NCI-H1092 (cell line): Measurements from ENCODE around the gene FTO.
"Not testable (repeated sequence)": the region's sequence is repeated elsewhere in the genome, so short reads cannot be mapped to it uniquely, and the experiment has no call there.

Experiments used
- DNase-seq: peaks from one replicate; lab custom pipeline; 2025; lab: John Stamatoyannopoulos, UW

Gene FTO

DNA sequence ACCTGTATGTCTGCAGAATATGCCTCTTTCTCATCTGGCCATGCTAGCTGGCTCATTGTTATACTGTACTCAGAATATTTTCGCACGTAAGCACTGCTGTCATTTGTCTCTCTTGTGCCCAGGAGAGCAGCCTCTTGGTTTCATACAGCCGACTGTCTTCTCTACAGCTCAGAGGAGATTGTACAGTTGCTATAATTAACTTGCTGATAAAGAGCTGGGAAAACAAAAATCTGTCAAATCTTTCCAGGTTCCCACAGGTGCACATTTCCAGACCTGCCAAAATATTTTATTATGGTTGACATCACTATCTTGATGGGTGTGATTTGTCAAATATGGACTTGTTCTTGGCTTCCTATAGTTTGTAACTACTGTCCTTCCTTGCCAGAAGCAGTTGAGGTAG lies 122.7 kb downstream of the FTO start:
- no peak for DNase-seq

DNA sequence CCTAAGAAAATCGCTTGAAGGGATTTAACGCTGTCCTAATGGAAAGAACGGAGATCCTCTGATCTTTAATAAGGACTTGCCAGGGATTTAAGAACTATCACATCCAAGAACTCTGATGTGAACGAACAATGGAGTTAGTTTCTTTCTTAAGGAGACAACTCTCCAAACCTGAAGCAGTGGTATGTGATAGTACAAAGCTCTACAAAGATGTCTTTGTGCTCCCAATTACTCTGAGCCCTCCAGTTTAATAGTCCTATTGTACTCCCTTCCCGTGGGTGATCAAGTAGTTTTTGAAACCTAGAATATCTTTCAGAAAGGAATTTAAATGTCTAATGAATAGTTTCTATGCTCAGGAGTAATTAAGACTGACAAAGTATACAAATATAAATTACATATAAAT lies 123.8 kb downstream of the FTO start:
- no peak for DNase-seq

DNA sequence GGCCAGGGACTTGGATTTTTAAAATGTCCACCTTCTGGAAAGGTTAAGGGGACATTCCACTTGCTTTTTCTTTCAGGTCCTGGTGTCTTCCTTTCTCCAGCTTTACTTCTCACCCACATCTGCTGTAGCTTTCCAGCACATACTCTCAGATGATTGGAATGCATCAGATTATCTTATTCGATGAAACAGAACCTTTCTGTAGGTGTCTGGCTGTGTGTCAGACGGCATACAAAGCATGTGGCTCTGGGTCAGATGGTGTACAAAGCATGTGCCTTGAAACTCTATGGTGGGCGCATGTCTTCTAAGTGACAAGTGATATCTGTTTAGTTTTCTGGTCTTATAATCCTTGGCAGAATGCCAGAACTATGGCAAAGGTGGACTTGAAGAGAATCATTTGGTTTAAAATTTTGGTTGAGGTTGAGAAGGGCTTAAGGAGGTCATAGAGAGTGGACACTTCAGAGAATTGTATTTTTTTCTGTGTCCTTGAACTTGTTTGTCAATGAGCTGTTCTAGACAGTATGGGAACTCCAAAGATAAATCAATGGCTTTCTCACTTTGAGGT lies 125.3 kb downstream of the FTO start:
- no peak for DNase-seq

DNA sequence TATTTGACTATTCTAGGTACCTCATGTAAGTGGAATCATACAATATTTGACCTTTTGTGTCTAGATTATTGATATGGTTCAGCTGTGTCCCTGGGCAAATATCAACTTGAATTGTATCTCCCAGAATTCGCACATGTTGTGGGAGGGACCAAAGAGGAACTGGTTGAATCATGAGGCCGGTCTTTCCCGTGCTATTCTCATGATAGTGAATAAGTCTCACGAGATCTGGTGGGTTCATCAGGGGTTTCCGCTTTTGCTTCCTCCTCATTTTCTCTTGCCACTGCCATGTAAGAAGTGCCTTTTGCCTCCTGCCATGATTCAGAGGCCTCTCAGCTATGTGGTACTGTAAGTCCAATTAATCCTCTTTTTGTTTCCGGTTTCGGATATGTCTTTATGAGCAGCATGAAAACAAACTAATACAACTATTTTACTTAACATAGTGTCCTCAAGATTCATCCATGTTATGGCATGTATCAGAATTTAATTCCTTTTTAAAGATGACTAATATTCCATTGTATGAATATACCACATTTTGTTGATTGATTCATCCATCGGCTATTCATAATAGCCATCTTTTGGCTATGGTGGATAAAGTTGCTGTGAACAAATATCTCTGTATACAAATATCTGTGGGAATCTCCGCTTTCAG lies 129.1 kb downstream of the FTO start:
- DNase-seq: no peak

DNA sequence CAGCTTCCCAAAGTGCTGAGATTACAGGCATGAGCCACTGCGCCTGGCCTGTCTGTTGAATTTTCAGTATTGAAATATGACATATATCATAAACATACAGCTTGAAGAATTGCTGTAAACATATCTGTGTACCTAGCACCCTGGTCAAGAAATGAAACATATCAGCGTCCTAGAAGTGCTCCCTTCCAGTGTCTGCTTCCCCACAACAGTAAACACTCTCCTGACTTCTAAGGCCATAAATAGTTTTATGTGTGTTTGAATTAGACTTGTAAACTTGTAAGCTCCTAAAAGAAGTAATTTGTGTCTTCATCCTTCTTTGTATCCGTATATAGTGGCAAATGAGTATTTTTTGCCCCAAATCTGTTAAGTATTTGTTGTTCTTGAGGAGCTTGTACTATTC lies 132.2 kb downstream of the FTO start:
- no peak for DNase-seq

DNA sequence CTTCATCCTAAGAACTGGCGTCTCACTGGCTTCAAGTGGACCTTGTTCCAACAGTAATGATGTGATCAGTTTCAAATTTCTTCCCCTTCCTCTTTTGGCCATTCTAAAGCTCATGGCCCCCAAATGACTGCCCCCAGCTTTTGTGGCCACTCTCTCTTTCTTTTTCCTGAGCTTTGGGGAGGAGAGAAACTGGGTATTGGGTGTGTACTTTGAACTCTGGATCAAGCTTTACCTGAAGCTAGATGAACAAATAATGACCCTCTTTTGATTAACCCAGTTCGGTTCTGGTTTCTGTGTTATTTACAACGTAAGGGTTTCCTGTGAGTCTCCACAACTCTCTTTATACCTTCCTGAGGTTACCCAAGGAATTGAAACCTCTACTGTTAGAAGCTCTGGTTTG lies 132.7 kb downstream of the FTO start:
- no peak for DNase-seq

DNA sequence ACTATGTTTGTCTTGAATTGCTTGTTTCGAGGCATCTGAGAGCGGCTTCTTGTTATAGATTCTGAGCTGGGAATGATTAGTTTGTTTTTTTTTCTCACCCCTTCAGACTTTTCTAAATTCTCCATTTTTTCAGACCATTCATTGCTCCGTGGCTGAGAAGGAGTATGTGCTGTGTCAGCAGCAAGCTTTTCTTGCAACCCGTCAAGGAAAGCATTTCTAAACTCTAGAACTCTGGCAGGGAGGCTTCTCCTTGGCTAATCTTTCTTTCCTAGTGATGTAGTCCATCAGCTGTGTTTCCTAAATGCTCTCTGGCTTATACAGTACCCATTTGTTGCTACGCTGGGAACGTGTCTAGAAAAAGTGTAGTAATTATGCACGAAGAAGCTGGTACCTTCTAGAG lies 133.5 kb downstream of the FTO start:
- DNase-seq: no peak

DNA sequence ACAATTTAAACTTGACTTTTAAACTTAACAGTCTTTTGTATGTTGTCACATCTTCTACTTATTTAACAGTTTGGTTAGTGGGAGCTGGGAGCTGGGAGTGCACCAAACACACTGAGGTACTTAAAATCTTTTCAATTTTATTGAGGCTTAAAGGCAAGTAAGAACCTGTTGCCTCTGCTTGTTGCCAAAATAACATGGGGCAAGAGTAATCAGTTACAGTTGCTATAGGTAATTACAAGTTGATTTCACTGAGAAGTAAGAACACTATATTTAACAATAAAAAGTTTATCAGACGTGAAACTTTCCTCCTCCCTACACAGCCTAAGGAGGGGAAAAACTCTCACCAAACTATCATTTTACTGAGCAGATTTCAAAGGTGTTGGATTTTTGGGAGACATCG lies 135.2 kb downstream of the FTO start:
- DNase-seq: no peak

DNA sequence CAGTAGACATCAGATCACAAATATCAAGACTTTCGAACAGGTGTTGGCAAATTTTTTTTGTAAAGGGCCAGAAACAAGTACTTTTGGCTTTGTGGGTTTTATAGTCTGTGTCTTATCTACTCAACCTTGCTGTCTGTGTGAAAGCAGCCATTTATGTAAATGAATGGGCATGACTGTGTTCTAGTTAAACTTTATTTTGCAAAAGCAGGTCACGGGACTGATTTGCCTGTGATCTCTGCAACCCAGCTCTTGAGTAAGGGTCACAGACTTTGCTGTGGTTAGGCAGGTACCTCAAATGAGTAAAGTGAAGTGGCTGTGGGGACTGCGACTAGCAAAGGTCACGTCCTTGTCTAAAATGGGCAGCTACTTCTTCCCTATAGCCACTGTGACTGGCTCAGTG lies 136.5 kb downstream of the FTO start:
- no peak for DNase-seq

DNA sequence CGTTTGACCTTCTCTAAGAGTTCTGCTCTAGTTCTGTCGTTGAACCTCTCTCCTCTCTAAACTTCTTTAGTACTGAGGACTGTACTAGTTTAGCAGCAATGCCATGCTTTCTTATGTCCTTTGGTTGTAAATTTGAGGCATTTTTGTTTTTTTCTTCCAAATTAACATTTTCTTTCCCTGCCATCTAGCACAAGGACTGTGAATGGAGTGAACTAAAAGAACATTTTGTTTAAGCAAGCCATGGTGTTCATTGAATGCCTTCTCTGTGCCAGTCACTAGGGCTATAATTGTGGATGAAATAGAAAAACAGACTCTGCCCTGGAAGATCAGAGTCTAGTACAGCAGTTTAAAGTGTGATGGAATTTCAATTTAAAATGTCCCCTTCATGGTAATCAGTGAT lies 137.9 kb downstream of the FTO start:
- no peak for DNase-seq

DNA sequence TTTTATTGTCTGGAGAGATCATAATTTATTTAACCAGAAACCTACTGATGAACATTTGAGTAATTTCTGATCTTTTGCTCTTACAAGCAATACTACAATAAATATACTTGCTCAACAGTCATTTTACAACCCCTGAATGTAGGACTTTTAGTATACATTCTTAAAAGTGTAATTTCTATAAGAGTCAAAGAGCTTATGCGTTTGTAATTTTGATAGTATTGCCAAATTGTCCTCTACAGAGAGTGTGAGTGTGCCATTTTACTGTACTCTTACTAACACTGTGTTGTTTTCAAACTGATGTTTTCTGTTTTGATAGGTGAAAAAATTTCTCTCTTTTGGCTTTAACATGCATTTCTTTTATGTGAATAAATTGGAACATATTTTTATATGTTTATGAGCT lies 139.1 kb downstream of the FTO start:
- no peak for DNase-seq

DNA sequence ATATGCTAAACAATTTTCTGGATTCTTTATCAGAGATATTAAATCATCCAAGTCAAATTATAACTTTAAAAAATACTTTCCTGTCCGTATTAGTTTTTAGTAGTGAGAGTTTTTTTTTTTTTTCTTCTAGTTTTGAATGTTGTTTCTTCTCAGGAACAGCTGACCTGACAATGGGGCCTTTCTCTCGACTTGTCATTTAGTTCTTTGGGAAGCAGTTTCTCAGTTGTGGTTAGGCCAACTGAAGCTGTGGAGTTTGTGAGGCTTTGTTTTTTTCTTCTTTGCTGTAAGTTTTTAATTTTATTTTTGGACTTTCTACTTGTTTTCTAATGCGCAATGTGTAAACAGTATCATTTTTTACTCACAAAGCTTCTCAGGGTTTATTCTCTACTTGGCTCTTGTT lies 140.8 kb downstream of the FTO start:
- no peak for DNase-seq

DNA sequence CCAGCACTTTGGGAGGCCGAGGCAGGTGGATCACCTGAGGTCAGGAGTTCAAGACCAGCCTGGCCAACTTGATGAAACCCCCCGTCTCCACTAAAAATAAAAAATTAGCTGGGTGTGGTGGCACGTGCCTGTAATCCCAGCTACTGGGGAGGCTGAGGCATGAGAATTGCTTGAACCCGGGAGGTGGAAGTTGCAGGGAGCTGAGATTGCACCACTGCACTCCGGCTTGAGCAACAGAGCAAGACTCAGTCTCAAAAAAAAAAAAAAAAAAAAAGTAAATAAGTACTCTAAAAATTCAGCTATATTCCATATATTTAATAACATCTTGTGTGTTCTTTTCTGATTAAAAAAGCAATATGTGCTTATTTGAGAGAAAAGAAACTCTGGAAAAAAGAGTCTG lies 142.6 kb downstream of the FTO start:
- DNase-seq: not testable (repeated sequence)

DNA sequence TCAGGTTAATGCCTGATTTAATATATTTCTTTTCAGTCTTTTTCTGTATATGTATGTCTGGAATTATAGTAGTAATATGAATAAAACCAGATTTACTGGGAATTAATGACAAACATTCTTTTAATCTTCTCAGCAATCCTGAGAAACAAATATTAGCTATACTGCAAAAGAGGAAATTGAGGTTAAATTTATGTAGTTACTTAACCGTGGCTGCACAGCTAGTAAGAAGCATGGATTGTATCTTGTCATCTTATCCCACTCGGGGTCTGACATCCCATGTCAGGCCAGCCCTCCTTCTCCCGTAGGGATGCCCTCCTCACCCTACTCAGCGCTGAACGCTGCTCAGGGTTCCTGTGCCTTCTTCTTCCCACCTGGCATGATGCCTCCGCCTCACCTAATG lies 143.0 kb downstream of the FTO start:
- DNase-seq: no peak

DNA sequence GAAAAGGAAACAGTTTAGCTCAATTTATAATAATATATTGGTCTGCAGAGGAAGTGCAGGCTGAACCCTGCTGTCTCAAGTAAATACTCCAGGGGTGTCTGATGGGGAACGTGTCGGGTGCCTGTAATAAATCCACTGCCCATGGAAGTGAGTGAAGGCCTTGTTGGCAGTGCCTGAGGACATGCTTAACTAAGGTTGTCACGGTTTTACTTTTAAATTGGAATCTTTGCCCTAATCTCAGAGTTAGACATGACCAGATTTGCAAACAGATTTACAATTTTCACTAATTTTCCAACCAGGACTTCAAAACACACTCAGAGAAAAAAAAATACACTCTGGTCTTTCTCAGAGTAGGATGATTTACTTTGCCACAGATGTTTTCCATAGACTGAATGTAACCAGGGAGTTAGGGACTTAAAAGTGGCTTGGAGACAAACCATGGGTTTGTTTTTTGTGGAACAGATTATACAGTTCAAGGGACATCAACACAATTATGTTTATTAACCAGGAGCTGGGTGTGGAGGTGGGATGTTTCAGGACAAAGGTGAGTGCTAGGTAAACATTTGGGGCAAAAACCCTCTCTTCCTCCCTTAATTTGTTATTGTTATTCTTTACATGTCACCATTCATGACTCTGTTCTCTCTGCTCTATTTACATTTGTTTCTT lies 144.5 kb downstream of the FTO start:
- DNase-seq: no peak

DNA sequence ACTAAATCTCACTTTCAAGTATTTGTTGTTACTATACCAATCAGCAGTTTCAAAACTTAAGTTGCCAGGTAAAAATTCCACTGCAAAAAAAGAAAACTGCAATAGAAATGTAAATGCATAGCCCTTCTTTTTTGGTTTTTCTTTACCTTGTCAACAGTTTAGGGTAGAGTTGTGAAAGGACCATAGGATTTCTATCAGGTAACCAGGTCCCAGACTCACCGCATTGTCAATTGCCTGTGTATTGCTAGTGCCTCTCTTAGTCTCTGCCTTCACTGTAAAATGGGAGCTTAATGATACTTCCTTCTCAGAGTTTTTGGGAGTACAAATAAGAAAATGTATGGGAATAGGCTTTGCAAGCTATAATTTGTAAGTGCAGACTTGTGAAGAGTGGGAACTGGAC lies 145.0 kb downstream of the FTO start:
- no peak for DNase-seq

DNA sequence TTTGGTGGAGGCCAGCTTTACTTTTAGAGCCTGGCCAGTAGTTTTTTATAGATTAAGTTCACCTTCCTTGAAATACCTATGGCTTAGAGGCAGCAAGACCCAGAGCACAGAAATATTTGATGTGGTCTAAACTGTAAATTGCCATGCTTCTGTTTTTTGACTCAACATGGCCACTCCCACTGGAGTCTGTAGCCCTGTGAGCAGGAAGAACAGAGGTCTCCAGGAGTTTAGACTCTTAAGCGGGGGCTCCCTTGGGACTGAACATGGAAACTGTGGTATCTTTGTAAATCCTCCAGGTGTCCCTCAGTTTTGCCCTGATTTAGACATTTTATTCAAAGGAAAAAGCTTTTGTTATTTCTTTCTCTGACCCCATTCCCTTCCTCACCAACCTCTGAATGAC lies 145.6 kb downstream of the FTO start:
- no peak for DNase-seq

DNA sequence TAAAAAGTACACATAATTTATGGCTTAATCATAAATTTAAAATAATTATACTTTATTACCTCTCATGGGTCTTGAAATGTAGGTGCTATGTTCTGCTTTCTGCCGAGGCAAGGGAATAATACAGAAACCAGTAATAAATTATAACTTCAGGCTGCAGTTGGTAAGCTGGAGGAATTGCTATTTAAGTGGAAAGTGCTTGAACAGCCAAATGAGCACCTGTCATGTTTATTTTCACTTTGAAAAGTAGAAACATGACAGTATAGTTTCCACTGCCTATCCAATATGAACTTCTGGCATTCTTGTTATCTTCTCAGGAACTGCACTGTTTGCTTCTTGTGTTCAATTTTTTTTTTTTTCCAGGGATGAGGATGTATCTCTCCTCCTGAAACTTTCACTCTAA lies 146.0 kb downstream of the FTO start:
- DNase-seq: no peak

DNA sequence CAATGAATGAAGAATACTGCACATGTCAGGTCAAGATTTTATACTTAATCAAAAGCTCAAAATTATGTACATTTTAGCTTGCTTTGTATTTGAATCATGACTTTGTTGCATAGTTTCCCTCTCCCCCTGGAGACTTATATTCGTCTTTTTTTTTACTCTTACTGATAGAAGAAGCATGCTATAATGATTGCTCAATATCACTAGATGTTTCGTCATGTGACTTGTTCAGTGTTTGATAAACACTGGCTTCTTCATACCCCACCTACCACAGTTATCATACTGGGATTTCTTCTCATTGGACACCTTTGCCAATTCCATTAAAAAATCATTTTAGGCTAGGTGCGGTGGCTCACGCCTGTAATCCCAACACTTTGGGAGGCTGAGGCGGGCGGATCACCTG lies 148.7 kb downstream of the FTO start:
- no peak for DNase-seq

DNA sequence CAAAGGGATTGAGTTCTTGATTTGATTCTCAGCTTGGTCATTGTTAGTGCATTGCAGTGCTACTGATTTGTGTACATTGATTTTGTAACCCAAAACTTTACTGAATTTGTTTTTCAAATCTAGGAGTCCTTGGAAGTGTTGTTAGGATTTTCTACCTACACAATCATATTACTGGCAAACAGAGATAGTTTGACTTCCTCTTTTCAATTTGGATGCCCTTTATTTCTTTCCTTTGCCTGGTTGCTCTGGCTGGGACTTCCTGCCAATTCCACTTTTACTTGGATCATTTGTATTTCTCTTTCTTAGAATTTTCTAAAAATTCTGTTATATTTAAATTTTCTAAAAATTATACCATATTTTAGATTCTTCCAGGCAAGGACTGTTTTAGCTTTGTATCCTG lies 151.1 kb downstream of the FTO start:
- DNase-seq: no peak

DNA sequence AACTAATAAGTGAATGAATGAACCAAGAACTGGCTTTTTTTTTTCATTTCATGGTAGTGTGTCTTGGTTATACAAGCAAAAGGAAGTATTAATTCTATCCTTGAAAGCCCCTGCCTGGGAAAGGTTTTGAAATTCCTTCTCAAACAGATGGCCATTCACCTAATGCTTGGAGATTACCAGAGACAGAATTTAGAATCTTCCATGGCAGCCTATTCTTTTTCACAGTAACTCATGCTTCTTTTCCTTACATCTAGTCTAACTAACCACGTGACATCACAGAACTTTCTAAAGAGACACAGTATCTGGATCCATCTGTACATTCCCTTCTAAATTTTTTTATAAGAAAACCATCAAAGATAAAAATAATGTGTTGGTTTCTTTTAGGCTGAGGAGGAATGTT lies 151.6 kb downstream of the FTO start:
- DNase-seq: no peak

DNA sequence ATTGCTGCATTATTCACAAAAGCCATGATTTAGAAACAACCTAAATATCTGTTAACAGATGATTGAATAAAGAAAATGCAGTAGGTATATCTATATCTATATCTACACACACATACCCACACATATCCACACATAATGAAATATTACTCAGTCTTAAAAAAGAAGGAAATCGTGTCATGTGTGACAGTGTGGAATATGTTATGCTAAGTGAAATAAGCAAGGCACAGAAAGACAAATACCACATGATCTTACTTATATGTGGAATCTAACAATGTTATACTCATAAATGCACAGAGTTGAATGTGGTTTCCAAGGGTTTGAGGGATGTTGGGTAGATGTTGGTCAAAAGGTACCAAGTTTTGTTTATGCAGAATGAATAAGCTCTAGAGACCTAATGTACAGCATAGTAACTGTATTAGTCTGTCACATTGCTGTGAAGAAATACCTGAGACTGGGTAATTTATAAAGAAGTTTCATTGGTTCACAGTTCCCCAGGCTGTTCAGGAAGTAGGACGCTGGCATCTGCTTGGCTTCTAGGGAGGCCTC lies 156.1 kb downstream of the FTO start:
- no peak for DNase-seq

DNA sequence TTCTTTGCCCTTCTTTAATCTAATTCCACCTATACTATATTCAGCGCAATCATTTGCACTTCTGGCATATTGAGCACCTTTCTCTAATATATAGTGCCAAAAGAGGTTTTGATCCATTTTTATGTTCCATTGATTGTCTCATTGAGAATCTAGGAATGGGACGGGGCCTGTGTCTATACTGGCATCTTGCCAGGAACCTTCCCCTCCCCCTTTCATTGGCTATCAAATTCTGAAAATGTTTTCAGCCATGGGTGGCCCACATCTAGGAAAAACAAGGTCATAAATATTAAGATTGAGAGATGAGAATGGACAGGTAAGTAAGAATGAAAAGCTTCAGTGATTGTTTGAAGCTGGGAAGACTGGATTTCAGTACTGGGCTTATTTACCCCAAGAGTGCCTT lies 159.9 kb downstream of the FTO start:
- no peak for DNase-seq
